GM18511 (cell line): ENCODE measurements around the gene EBP.
"Not testable (repeated sequence)": the region's sequence is repeated elsewhere in the genome, so short reads cannot be mapped to it uniquely, and the experiment has no call there.

Experiments used
- ATAC-seq: cut with Tn5 transposase; IDR thresholded peaks from one replicate; pipeline ENCODE4 v1.9.1; 2021; ENCODE audit warnings: mild to moderate bottlenecking, moderate library complexity; ENCODE audit not compliant: unreplicated experiment

The EBP gene

DNA sequence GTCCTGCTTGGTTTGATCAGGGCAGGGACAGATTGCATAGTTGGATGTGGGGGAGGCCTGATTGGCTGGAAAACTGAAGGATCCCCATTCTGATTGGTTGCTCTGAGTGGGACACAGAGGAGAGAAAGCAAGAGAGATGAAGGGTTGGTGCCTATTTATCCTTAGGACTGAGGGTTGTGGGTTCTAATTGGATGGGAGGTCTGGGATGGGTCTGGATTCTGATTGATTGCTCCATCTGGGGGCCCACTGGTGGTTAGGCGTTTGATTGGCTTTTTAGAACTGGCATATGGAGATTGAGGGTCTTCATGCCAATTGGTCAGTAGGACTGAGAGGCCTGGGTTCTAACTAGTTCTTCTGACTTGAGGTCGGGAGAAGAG is 644 bp upstream of the EBP start:
- no peak for ATAC-seq

DNA sequence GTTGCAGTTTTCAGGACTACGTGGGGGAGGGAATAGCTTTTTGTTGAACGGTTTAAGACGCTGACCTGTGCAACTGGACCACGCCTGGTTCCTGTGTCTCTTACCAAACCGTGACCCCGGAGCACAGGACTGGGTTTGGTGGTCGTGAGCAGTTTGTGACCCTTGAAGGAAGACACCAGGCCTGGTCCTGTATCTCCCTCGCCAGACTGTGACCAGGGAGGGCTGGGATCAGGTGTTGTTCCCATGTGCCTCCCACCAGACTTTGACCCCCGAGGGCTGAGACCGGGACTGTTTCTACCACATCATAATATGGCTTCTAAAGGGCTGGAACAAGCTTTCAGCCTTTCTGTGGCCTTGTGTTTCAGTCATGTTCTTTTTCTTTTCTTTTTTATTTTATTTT is 683 bp downstream of the EBP start:
- no peak for ATAC-seq

DNA sequence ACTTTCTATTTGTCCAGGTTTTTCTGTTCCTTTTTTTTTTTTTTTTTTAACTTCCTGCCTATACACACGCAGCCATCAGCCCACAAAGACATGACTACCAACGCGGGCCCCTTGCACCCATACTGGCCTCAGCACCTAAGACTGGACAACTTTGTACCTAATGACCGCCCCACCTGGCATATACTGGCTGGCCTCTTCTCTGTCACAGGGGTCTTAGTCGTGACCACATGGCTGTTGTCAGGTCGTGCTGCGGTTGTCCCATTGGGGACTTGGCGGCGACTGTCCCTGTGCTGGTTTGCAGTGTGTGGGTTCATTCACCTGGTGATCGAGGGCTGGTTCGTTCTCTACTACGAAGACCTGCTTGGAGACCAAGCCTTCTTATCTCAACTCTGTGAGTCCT is 2.1 kb downstream of the EBP start:
- ATAC-seq = no peak

DNA sequence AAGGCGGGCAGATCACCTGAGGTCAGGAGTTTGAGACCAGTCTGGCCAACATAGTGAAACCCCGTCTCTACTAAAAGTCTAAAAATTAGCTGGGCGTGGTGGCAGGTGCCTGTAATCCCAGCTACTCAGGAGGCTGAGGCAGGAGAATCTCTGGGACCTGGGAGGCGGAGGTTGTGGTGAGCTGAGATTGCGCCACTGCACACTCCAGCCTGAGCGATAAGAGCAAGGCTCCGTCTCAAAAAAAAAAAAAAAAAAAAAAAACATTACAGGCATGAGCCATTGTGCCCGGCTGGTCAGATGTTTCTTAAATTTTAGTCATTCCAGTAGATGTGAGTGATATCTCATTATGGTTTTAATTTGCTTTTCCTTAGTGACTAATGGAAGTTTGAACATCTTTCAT is 4.2 kb downstream of the EBP start:
- not testable (repeated sequence) for ATAC-seq

DNA sequence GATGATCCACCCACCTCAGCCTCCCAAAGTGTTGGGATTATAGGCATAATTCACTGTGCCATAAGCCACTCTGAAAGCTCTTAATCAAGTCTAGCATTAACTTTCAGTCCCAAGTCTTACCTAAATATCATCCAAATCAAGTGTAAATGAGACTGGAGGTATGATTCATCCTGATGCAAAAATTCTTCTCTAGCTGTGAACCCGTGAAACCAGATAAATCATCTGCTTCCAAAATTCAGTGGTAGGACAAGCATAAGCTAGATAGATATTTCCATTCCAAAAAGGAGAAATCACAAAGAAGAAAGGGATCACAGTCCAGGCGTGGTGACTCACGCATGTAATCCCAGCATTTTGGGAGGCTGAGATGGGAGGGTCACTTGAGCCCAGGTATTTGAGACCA is 9.1 kb downstream of the EBP start:
- ATAC-seq = no peak

DNA sequence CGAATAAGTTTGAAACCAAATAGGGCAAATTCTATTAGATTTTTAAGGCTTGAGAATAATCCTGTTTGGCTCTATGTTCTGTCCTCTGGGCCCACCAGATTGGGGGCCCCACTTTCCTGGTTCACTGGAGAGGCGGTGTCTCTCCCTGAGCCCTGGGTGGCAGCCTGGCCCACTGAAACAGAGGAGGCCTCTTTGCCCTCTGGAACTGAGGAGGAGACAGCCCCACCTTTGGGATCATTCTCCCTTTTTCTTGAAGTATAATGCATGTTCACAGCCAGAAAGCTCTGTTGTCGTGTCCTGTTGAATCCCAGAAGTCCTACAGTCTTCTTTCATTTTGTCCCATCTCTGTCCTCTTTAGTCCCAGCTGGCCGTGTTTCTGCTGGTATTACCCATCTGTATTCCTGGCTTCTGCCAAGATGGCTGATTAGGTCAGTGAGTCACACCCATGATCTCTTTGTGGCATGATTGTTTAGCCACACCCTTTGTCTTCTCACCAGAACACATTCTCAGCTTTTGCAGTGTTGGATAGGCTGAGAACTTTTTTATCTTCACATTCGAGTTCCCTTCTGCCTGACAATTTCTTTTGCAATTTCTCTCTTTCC is 9.9 kb downstream of the EBP start:
- no peak for ATAC-seq

DNA sequence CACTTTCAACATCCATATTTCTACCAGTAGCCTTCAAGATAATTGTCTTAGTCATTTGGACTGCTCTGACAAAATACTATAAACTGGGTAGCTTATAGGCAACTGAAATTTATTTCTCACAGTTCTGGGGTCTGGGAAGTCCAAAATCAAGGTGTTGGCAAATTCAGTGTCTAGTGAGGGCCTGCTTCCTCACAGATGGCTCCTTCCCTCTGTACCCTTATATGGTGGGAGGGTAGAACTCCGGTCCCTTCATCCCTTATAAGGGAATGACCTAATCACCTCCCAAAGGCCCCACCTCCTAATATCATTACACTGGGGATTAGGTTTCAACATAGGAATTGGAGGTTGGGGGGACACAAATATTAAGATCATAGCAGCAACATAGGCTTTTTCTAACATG is 10.6 kb downstream of the EBP start:
- no peak for ATAC-seq

DNA sequence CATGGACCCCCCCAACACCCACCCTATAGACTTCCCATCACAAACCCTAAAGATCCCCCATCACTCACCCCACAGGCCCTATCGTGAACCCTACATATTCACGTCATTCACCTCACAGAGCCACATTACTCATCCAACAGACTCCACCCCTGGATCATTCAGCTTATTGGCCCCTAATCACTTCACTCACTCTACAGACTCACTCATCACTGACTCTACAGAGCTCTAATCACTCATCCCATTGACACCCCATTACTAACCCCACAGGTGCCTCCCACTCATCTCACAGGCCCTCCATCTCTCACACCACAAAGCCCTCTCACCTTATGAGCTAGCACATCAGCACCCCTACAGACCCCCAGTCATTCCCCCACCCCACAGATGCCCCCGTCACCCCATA is 11.6 kb downstream of the EBP start:
- ATAC-seq = no peak

DNA sequence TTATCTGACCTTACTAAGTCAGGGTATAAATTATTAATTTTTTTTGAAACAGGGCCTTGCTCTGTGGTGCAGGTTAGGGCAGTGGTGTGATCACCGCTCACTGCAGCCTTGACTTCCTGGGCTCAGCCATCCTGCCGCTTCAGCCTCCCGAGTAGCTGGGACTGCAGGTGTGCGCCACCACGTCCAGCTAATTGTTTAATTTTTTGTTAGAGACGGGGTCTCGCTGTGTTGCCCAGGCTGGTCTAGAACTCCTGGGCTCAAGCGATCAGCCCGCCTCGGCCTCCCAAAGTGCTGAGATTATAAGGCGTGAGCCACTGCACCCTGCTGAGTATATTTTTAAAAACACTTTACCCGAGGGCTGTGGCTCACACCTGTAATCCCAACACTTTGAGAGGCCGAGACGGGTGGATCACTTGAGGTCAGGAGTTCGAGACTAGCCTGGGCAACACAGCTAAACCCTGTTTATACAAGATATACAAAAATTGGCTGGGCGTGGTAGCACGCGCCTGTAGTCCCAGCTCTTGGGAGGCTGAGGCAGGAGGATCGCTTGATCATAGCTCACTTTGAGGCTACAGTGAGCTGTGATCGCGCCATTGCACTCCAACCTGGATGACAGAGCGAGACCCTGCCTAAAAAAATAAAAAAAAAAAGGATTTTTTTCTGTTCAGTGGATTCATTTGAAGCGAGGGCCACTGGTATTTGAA is 17.2 kb downstream of the EBP start:
- ATAC-seq = no peak

DNA sequence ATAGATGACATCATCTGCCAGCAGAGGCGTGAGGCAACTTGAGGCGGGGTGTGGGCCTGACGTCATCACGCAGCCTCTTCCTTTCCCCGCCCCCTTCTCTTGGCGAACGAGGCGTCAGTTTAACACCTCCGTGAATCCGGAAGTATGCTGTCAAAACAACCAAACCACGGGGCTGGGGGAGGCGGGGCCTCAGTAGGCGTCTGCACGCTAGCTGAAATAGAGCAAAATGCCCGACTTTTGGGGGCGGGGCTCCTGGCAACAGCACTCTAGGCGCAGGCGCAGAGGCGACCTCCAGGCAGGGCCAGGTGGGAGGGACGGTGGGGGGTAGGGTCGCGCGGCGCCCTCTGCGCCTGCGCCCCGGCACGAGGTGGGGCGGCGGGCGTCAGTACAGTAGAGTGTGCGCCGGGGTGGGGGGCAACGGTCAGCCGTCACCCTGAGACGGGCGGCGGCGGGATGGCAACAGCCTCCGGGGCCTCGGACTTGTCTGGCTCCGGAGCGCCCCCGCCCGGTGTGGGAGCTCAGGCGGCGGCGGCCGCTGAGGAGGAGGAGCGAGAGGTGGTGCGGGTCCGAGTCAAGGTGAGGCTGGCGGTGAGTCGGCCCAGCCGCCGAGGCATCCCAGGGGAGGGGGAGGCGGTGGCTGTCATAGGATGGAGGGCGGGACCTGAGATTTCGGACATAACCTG is 17.9 kb downstream of the EBP start, which contains the start of gene TBC1D25:
TSS of gene TBC1D25 (plus strand) at position 370 of the 683 bp plus-strand sequence. CDS start at position 454, 84 bp downstream.
- peak; percentile 81 for ATAC-seq

DNA sequence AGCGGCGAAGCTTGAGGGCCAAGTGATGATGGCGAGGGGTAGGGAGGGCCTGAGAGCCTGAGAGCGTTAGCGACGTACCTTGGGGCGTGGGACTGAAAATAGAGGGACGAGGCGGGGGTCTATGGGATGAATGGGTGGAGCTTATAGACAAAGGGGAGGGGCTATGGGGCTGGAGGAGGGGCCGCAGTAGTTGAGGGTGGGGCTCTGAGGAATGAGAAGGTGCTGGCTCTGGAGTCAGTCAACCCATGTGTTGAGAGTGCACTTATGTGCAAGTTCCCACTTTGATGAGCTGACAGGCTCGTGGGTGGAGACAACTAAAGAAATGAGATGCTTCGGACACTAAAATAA is 18.4 kb downstream of the EBP start:
- ATAC-seq = peak; percentile 39

DNA sequence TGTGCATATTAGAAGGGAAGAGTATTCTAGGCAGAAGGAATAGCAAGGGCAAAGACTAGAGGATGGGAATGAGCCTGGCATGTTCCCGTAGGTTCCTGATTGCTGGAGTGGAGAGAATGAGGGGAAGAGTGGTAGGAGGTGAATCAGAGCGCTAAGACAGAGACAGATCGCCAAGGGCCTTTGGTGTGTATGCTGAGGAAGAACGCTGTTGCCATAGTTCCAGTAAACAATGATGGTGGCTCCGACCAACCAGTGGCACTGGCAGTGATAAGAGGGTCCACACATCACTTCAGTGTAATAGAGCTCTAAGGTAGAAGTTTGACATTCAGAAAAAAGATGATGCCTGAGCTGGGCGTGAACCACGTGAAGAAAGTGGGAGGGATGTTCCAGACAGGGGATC is 18.9 kb downstream of the EBP start:
- no peak for ATAC-seq

DNA sequence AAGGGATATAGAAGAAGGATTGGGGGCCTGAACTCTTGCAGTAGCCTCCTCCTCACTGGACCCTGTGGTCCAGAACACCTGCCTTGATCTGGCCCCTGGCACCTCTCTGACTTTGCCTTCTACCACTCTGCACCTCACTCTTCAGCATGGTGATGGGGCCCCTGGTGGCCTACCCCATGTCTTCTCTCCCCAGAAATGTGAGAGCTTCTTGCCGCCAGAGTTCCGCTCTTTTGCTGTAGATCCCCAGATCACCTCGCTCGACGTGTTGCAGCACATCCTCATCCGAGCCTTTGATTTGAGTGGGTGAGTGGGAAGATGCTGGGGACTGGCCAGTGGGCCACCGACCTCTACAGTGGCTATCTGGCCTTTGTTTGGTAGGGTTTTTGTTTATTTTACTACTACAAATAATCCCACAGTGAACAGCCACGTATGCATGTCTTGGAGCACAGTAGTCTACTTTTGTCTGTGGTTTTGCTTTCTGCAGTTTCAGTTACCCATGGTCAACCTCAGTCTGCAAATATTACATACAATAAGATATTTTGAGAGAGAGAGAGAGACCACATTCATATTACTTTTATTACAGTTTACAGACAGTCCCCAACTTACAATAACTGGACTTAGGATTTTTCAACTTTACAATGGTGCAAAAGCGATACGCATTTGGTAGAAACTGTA is 19.7 kb downstream of the EBP start:
- no peak for ATAC-seq

DNA sequence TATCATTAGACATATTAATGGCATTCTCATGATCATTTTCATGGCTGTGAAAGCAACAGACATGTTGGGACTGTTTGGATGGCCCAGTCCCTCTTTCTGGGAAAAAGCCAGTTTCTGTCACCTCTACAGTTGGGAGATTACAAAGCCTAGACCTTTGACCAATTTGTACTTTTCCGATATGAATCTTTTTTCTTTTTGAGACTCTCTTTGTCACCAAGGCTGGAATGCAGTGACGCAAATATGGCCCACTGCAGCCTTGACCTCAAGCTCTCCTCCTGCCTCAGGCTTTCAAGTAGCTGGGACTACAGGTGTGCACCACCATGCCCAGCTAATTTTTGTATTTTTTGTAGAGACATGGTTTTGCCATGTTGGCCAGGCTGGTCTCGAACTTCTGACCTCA is 27.3 kb downstream of the EBP start:
- ATAC-seq = no peak

DNA sequence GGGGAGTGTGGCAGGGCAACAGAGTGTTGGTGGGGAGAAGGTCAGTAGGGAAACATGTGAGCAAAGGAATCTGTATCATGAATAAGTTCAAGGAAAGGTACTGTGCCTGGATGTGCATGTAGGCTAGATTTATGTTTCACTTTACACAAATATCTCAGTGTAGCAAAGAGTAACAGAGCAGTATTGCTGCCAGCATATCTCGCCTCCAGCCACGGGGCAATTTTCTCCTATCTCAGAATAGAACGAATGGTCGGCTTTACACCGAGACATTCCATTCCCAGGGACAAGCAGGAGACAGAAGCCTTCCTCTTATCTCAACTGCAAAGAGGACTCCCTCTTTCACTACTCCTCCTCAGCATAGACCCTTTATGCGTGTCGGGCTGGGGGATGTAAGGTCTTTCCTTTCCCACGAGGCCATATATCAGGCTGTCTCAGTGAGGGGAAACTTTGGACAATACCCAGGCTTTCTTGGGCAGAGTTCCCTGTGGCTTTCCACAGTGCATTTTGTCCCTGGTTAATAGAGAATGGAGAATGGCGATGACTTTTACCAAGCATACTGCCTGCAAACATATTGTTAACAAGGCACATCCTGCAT is 34.2 kb downstream of the EBP start:
- not testable (repeated sequence) for ATAC-seq

DNA sequence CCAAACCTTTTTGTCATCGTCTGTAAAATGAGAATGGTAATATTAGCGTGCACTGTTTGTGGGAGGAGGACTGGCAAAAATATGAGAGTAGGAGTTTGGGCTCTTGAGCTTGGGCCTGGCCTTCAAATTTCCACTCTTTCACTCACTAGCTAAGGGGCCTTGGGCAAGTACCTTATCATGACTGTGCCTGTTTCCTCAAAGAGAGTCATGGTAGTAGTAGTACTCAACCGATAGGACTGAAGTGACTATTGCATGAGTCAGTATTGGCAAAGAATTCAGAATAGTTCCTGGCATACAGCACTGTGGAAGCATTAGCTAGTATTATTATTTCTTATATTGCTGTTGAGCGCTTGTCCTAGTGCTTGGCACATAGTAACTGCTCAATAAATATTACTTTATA is 36.7 kb downstream of the EBP start:
- no peak for ATAC-seq

DNA sequence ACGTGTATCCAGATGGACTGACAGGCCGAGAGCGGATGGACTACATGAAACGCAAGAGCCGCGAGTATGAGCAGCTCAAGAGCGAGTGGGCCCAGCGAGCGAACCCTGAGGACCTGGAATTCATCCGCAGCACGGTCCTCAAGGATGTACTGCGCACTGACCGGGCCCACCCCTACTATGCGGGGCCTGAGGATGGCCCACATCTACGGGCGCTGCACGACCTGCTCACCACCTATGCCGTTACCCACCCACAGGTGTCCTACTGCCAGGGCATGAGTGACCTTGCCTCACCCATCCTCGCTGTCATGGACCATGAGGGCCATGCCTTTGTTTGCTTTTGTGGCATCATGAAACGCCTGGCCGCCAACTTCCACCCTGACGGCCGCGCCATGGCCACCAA is 38.0 kb downstream of the EBP start:
- no peak for ATAC-seq

DNA sequence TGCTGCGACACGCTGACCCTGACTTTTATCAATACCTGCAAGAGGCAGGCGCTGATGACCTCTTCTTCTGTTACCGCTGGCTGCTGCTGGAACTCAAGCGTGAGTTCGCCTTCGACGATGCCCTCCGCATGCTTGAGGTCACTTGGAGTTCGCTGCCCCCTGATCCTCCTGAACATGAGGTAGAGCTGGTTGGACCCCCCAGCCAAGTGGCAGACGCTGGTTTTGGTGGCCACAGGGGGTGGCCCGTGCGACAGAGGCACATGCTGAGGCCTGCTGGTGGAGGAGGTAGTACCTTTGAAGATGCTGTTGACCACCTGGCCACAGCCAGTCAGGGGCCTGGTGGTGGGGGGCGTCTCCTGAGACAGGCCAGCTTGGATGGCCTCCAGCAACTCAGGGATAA is 38.4 kb downstream of the EBP start:
- ATAC-seq = no peak

DNA sequence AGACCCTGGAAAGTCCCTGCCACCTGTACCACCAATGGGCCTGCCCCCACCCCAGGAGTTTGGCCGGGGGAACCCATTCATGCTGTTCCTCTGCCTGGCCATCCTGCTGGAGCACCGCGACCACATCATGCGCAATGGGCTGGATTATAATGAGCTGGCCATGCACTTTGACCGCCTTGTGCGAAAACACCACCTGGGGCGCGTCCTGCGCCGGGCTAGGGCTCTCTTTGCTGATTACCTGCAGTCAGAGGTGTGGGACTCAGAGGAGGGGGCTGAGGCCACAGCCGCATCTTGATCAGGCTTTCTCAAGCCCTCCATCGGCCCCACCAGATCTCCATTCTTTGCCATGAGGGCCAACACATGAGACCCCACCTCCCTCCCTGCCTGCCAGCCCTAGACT is 39.1 kb downstream of the EBP start:
- ATAC-seq = no peak

DNA sequence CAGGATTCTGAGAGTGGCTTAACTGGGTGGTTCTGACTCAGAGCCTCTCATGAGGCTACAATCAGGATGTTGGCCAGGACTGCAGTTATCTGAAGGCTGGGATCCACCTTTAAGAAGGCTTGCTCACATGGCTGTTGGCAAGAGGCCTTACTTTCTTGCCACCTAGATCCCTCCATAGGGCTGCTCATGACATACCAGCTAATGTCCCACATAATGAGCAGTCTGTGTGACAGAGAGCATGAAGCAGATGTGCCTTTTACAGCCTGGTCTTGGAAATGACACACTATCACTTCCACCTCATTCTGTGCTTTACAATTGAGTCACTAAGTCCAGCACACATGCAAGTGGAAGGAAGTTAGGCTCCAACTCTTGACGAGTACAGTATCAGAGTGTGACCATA is 48.4 kb downstream of the EBP start:
- peak; percentile 30 for ATAC-seq

DNA sequence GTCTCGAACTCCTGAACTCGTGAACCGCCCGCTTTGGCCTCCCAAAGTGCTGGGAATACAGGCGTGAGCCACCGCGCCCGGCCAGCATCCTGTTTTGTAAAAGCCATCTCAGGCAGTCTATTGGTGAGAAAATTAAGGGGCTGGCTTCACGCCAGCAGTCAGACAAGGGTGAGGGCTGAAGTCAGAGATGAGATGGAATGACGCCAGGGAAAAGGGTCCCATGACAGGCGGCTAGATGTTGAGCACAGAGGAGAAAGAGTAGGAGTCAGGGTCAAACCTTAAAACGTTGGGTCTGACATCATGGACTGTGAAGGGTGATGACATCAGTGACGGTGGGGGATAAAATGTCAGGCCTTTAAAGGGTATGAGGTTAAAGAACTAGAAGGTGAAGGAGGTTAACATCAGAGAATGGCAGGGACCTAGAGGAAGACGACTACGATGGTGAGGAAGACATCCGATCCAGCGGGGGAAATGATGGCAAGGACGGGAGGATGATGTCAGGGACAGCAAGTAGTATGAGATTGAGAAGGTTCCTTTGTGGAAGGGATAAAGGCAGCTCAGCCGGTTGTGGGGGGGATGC is 52.2 kb downstream of the EBP start:
- no peak for ATAC-seq
